HG03342 (cell line): ENCODE results near the gene SEMA5A.

Source experiments
- ATAC-seq: cut with Tn5 transposase; IDR thresholded peaks from one replicate; pipeline ENCODE4 v1.9.1; 2021; ENCODE audit warnings: mild to moderate bottlenecking, moderate library complexity; ENCODE audit not compliant: unreplicated experiment

SEMA5A gene

GRCh38 chr5:9545992-9546851, at the start of gene SEMA5A:
Gene SEMA5A (minus strand): TSS chr5:9546075. CDS start chr5:9379946, 166,129 bp downstream.
- ATAC-seq: no peak

- ATAC-seq: no peak
Measured at GRCh38 chr5:9594913-9595312, 49.0 kb upstream of the SEMA5A start.

GRCh38 chr5:9589049-9589835, 43.4 kb upstream of the SEMA5A start:
- no peak for ATAC-seq

- ATAC-seq: no peak
Measured at GRCh38 chr5:9588254-9588653, 42.4 kb upstream of the SEMA5A start.

GRCh38 chr5:9587135-9587534, 41.3 kb upstream of the SEMA5A start:
- no peak for ATAC-seq

GRCh38 chr5:9582406-9582805, 36.5 kb upstream of the SEMA5A start:
- no peak for ATAC-seq

- ATAC-seq: no peak
Measured at GRCh38 chr5:9573796-9574195, 27.9 kb upstream of the SEMA5A start.

- ATAC-seq: no peak
Measured at GRCh38 chr5:9572246-9572645, 26.4 kb upstream of the SEMA5A start.

GRCh38 chr5:9570876-9571275, 25.0 kb upstream of the SEMA5A start:
- no peak for ATAC-seq

GRCh38 chr5:9567039-9567438, 21.2 kb upstream of the SEMA5A start:
- no peak for ATAC-seq

GRCh38 chr5:9564752-9565151, 18.9 kb upstream of the SEMA5A start:
- ATAC-seq: no peak

GRCh38 chr5:9562141-9562540, 16.3 kb upstream of the SEMA5A start:
- ATAC-seq: no peak

- ATAC-seq: no peak
Measured at GRCh38 chr5:9559965-9560364, 14.1 kb upstream of the SEMA5A start.

GRCh38 chr5:9558319-9558965, 12.6 kb upstream of the SEMA5A start:
- ATAC-seq: no peak

- ATAC-seq: no peak
Measured at GRCh38 chr5:9557696-9558095, 11.8 kb upstream of the SEMA5A start.

- no peak for ATAC-seq
Measured at GRCh38 chr5:9555961-9556360, 10.1 kb upstream of the SEMA5A start.

- ATAC-seq: no peak
Measured at GRCh38 chr5:9554122-9554521, 8.2 kb upstream of the SEMA5A start.

GRCh38 chr5:9553561-9553960, 7.7 kb upstream of the SEMA5A start:
- no peak for ATAC-seq

GRCh38 chr5:9551567-9552537, 6.0 kb upstream of the SEMA5A start:
- ATAC-seq: no peak

GRCh38 chr5:9549941-9550340, 4.1 kb upstream of the SEMA5A start:
- no peak for ATAC-seq
